RCC 7860 (cell line): Measurements from ENCODE around the gene PARL.

Source experiments
- DNase-seq: peaks from one replicate; pipeline ENCODE4 v3.0.0-alpha.2; 2015; ENCODE audit warnings: low spot score
- FAIRE-seq: peaks from 2 replicates; lab custom pipeline; 2012; peaks lifted over from hg19 to GRCh38; lab: Jason Lieb, UNC

PARL gene

GRCh38 chr3:183818706-183819624 lies 65.7 kb downstream of the PARL start:
- FAIRE-seq (no peak), DNase-seq (no peak)

GRCh38 chr3:183818041-183818620 lies 66.5 kb downstream of the PARL start:
- DNase-seq (no peak), FAIRE-seq (no peak)

DNA sequence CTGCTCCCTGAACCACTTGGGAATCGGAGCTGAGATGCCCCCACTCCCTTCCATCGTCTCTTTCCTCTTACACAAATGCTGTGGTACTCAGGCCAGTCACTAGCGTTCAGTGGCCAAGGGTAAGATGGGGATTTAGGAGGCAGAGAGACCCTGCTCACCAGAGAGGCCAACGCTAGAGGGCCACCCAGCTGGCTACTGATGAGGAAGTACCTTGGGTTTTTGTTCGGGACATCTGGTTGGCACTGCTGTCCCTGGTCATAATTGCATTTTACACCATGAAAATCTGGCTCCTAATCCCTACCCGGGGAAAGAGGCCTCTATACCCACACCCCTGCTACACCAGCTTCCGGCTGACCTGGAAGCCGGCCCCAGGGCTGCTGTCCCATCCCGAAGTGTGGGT lies 67.0 kb downstream of the PARL start:
- DNase-seq (no peak), FAIRE-seq (no peak)

DNA sequence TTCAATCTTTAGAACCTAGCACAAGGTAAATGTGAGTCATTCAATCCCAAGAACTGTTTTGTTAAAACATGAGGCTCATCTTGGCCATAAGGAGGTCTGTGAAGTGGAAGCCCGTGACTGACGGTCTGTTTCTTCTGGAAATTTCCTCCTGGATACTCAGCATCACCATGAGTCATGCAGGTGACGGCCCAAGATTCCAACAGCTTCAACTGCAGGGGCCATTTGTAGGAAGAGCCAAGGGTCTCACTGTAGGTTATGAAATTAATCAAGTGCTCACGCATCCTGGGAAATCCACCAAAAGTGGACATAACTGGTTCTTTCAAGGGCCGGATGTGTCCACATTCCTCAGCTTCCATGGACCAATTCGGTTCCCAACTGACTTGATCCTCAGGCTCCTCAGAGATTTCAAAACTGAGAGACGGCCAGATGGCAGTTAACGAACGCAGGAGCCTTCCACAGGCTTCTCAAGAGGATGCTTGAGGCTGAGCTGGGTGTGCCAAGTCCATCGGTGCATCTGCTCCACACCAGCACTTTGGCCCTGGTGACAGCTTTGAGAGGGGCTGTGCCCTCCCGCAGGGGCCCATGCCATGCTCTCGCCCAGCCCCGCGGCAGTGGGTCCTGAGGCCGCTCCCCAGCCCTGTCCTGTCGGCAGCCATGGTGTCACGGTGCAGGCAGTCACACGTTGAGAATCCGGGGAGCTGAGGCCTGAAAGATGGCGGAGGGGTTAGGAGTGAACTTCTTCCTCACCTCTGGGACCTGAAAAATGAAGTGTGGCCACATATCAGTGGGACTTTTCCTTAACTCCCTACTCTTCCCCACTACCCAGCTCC lies 67.8 kb downstream of the PARL start:
- DNase-seq: no peak
- FAIRE-seq: no peak

GRCh38 chr3:183815951-183816475 lies 68.7 kb downstream of the PARL start:
- no peak for FAIRE-seq
- no peak for DNase-seq

DNA sequence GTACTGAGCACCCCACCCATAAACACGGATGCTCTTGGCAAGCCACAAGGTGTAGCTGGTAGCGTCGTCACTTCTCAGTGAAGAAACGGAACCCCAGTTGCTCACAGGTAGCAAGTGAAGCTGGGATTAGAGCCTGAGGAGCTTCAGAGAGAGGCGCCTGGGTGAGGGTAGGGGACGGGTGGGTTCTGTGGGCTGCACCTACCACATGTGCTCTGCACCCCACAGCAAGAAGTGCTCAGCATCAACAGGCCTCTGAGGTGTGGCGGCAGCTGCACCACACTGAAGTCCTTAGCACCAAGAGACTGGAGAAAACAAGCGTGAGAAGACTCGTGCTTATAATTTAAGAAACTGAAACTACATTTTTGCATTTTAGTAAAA lies 69.1 kb downstream of the PARL start:
- DNase-seq: no peak
- no peak for FAIRE-seq

DNA sequence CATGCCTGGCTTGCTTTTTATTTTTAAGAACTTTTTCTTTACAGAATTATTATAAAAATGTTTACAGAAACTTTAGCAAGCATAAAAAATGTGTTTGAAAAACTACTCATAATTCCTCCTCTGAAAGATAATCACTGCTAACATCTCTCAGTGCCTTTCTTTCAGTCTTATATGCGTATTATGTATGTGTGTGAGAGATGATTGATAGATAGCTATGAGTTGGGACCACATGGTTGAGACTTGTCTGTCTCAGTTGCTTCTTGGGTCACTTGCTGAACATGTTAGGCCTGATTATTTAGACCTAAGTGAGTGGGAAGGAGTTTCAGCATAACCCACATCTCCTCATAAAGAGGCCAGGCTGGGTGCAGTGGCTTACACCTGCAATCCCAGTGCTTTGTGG lies 70.4 kb downstream of the PARL start:
- FAIRE-seq (no peak), DNase-seq (no peak)

DNA sequence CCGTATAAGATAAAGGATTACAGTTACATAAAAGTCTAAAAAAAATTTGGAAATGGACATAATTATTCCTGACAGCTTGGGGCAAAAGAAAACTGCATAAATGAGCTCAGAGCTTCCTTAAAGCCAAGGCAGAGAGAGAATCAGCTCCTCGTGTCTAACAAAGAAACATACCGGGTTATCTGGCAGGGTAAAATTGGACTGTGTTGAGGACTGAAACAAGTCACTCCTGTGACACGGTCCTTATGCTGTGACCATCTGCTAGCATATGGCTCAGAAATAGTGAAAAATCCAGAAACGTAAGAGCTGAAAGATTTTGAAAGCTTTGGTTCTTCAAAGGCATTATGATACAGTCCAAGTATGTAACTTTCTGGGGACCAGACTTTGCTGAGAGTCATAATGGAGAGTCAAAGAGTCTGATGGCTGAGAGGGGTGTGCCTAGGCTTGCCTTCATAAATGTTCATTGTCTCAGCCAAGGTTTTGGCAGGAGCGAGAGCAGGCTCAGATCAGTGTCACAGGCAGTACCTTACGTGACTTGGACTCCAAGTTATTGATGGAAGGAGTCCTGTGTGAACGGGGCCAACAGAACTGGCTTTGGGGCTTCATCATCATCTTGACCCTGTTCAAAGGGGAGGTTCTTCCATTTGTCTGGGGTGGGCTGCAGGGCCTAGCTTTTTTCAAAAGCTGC lies 71.8 kb downstream of the PARL start:
- FAIRE-seq: no peak
- no peak for DNase-seq

DNA sequence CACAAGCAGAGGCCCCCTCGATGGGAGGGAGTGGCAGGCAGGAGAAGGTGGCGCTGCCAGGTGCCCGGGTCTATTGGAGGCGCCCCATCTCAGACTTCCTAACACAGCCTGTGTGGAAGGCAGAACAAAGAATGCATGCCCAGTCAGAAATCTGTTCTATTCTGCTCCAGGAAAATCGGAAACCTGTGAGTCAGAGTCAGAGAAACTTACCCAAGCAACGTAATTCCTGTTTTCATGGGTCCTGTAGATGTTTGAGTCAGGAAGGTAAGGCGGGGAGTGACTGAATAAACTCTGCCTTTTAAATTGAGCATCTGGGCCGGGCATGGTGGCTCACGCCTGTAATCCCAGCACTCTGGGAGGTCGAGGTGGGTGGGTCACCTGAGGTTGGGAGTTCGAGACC lies 73.0 kb downstream of the PARL start:
- DNase-seq (no peak), FAIRE-seq (no peak)

DNA sequence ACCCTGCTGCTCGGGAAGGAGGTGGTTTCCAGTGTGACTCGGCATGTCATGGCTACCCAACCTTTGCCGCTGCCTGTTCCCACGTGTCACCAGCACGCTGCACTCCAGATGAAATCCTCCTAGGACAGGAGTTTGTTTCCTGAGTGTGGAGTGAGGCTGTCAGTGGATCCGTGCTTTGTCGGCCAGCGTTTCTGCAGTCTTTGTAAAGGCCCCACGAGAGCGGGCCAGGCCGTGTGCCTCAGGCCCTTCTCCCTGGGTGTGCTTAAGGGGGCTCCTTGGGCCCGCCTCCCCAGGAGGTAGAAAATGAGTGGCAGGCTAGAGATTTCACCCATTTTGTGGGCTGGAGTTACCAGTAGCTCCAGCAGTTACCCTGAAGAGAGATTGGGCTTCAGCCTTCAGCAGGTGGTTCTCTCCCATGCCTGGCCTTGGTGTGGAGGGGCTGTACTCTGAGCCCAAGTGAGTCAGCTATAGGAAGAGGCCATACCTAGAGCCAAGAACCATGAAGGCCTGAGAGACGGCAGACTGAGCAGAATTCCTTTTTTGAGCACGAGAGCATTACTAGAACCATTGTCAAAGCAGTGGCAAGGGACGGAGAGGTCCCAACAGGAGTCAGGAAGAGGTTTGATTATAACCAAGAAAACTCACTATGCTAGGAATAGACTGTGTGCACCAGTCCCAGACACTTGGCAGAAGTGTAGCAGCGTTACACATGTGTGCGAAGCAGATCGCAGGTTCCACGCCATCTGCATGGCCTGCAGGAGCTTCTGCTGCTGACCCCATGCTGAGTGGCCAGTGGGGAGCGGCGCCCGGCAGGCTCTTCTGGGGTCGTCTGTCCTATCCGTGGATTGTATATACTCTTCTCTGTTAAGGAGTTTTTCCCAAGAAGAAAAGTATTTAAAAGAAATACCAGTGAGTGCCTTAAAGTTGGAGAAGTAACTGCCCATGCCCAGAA lies 73.8 kb downstream of the PARL start:
- FAIRE-seq: no peak
- no peak for DNase-seq

DNA sequence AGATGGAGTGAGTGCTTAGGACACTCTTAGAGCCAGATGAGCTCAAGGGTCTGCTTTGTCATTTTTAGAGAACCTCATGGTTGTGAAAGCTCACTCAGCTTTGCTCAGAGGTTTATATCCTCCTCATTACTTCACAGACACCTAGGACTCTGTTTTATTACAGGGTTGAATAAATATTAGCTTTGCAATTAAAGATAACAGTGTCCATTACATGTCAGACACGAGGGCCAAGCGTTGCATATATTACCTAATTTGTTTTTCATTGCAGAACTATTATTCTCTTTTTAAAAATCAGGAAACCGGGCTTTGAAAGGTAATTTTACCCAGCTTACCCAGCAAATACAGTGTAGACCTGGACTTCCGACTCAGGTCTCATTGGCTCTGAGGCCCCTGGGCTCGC lies 75.4 kb downstream of the PARL start:
- FAIRE-seq: no peak

DNA sequence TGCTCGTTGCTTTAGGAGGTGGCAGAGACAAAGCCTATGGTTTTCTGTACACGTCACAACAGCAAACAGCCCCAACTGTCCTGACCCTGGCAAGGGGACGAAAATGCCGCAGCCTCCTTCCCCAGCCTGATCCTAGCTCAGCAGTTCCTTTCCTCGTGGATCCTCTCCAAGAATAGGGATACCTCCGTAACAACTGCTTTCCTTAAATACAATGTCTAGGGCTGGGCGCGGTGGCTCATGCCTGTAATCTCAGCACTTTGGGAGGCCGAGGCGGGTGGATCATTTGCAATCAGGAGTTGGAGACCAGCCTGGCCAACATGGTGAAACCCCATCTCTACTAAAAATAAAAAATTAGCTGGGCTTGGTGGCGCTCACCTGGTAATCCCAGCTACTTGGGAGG lies 76.3 kb downstream of the PARL start:
- DNase-seq: no peak
- FAIRE-seq: no peak

More for the DNA sequence above, 75.4 kb downstream of the PARL start:
- no peak for DNase-seq

DNA sequence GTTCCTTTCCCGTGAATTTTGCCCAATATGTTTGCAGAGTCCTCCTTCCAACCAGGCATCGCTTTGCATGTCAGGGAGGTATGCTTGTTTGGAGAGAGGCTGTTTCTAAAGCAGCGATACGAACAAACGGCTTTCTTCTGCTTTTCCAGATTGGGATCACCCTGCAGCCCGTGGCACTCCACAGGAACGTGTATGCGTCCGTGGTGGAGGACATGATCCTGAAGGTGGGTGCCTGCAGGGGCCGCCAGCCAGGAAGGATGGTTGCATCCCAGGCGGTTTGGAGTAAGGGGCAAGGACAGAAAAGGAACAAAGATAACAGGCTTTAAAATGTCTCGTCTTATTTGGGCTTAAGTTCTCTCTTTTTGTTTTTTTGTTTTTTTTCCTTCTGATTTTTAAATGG lies 76.8 kb downstream of the PARL start:
- DNase-seq: no peak
- FAIRE-seq: no peak

DNA sequence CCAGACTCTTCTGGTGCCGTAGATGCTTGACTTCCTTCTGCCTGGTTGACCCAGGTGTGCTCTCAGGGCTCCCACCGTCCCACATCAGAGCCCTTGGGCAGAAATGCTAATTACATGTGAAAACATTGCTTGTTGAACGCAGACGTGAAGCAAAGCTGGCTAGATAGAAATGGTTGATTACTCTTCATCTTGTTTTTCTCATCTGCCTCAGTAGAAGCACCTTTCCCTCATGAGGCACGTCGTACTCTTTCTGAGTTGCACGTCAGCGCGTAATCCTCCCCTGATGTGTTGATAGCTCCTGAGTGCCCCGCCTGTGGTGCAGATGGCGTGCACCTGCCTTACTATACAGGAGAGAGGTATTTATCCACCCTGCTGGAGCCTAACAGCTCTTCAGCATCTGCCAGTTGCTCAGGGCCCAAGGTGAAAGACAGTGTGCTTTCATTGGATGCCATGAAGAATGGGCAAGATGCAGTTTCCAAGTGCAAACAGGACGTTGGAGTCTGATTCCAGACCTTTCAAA lies 77.4 kb downstream of the PARL start:
- no peak for FAIRE-seq
- DNase-seq: no peak

- DNase-seq (no peak), FAIRE-seq (no peak)
Measured at GRCh38 chr3:183802989-183803388, 81.7 kb downstream of the PARL start.

GRCh38 chr3:183801601-183802000 lies 83.1 kb downstream of the PARL start:
- DNase-seq: no peak
- no peak for FAIRE-seq

GRCh38 chr3:183800243-183800863 lies 84.3 kb downstream of the PARL start:
- DNase-seq: no peak
- no peak for FAIRE-seq

DNA sequence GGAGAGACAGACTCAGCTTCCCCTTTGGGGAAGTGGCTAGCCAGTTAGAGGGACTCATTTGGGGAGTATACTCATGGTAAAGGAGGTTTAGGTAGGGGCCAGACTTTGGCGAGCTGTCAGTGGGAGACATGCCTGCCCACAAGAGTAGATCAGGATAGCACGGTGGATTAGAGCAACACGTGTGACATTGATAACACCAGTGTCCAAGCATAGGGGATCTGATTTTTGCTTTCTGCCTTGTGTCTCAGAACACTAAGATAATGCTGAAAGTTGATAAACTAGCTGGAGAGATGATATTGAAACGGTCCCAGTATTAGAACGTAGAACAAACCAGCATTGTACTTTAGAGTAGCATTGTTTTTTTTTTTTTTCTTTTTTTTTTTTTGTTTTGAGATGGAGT lies 85.2 kb downstream of the PARL start:
- FAIRE-seq: no peak
- DNase-seq: no peak

- DNase-seq: no peak
- no peak for FAIRE-seq
Measured at GRCh38 chr3:183797996-183798395, 86.7 kb downstream of the PARL start.
